GM23338 (cell line): Measurements from ENCODE around the gene TRIO. TPM values are rescaled to one million over a fixed set of nuclear protein-coding genes. Genes with fewer than 3 reads are reported as not detected.

Source experiments
- ATAC-seq: fragments of 200-7000 bp; cut with Tn5 transposase; 3 replicates; pipeline ENCODE4 v1.9.1; 2020
- DNase-seq: peaks from one replicate; pipeline ENCODE4 v3.0.0-alpha.2; 2015; ENCODE audit warnings: low spot score
- H2AFZ ChIP-seq: fragments of 200-600 bp; sonication (generic); 2 replicates; pipeline ENCODE4 v1.8.0; 2016; ENCODE audit warnings: antibody characterized with exemption, mild to moderate bottlenecking, moderate library complexity
- H3F3A ChIP-seq: fragments of 200-600 bp; sonication (generic); replicated peaks from 2 replicates; pipeline ENCODE4 v1.8.0; 2017; ENCODE audit warnings: antibody characterized with exemption, mixed run types, low read depth
- H3K27ac ChIP-seq: fragments of 200-600 bp; sonication (generic); 2 replicates; pipeline ENCODE4 v1.6.1; 2016; ENCODE audit warnings: low read depth
- H3K27me3 ChIP-seq: fragments of 200-600 bp; sonication (generic); 2 replicates; pipeline ENCODE4 v1.8.0; 2016; ENCODE audit warnings: mild to moderate bottlenecking, mixed run types, moderate library complexity; ENCODE audit not compliant: insufficient read depth
- H3K36me3 ChIP-seq: fragments of 200-600 bp; sonication (generic); 2 replicates; pipeline ENCODE4 v1.8.0; 2016; ENCODE audit warnings: mild to moderate bottlenecking; ENCODE audit not compliant: insufficient read depth
- H3K4me1 ChIP-seq: fragments of 200-600 bp; sonication (generic); 2 replicates; pipeline ENCODE4 v1.8.0; 2016; ENCODE audit warnings: mild to moderate bottlenecking, moderate library complexity; ENCODE audit not compliant: insufficient read depth
- H3K4me2 ChIP-seq: fragments of 200-600 bp; sonication (generic); 2 replicates; pipeline ENCODE4 v1.7.1; 2017; ENCODE audit warnings: mixed run types
- H3K4me3 ChIP-seq: fragments of 200-600 bp; sonication (generic); 2 replicates; pipeline ENCODE4 v1.6.1; 2016; ENCODE audit warnings: mixed run types
- H3K79me2 ChIP-seq: fragments of 200-600 bp; sonication (generic); replicated peaks from 2 replicates; pipeline ENCODE4 v1.8.0; 2017; ENCODE audit warnings: mild to moderate bottlenecking; ENCODE audit not compliant: insufficient read depth
- H3K9me2 ChIP-seq: fragments of 200-600 bp; sonication (generic); 2 replicates; pipeline ENCODE4 v1.8.0; 2017; ENCODE audit not compliant: insufficient read depth
- H4K20me1 ChIP-seq: fragments of 200-600 bp; sonication (generic); replicated peaks from 2 replicates; pipeline ENCODE4 v1.8.0; 2017; ENCODE audit warnings: mild to moderate bottlenecking; ENCODE audit not compliant: insufficient read depth
- H3K27ac Mint-ChIP-seq: 2 replicates; pipeline ENCODE4 v1.8.0; 2020; ENCODE audit warnings: inconsistent platforms, mild to moderate bottlenecking, moderate library complexity, mixed read lengths
- H3K27me3 Mint-ChIP-seq: 3 replicates; pipeline ENCODE4 v1.8.0; 2022; ENCODE audit warnings: low read depth, mild to moderate bottlenecking, moderate library complexity, mixed read lengths, inconsistent platforms; ENCODE audit not compliant: insufficient read depth, poor library complexity
- H3K36me3 Mint-ChIP-seq: 3 replicates; pipeline ENCODE4 v1.8.0; 2021; ENCODE audit warnings: low read depth, mild to moderate bottlenecking, inconsistent platforms, moderate library complexity, mixed read lengths
- H3K4me1 Mint-ChIP-seq: 3 replicates; pipeline ENCODE4 v1.8.0; 2020; ENCODE audit warnings: mild to moderate bottlenecking, inconsistent platforms, mixed read lengths
- H3K4me3 Mint-ChIP-seq: 3 replicates; pipeline ENCODE4 v1.8.0; 2021; ENCODE audit warnings: moderate library complexity, mild to moderate bottlenecking, inconsistent platforms, mixed read lengths
- H3K9me3 Mint-ChIP-seq: 3 replicates; pipeline ENCODE4 v1.8.0; 2020; ENCODE audit warnings: moderate library complexity, mild to moderate bottlenecking, inconsistent platforms, mixed read lengths
- EZH2phosphoT487 ChIP-seq: fragments of 200-600 bp; sonication (generic); IDR thresholded peaks from one replicate; pipeline ENCODE4 v1.8.1; 2018; ENCODE audit warnings: antibody characterized with exemption; ENCODE audit not compliant: unreplicated experiment
- ZNF114 ChIP-seq: fragments of 250-450 bp; sonication (Bioruptor Pico); IDR thresholded peaks from 2 replicates; pipeline ENCODE4 v1.5.0; 2020; ENCODE audit warnings: mild to moderate bottlenecking, moderate library complexity
- ZNF462 ChIP-seq: fragments of 250-450 bp; sonication (Bioruptor Pico); IDR thresholded peaks from 2 replicates; pipeline ENCODE4 v1.5.0; 2020; ENCODE audit warnings: mild to moderate bottlenecking, moderate library complexity
- polyA plus RNA-seq: library from polyadenylated mRNA; unstranded; fragments of >200 nt; fragmentation: Nextera tagmentation; extraction: Ambion mirVana; gene quantifications from 2 replicates; pipeline ENCODE4 v1.2.1, GENCODE V29; 2016
- total RNA-seq: library from RNA; depleted of rRNA; stranded (reverse); fragments of >200 nt; shearing (Covaris generic); gene quantifications from 2 replicates; pipeline ENCODE4 v1.2.3, GENCODE V29; 2014

Gene TRIO
- total and polyA plus RNA-seq, 2 experiments from 2014 or later, result 13.8 to 113 TPM

DNA sequence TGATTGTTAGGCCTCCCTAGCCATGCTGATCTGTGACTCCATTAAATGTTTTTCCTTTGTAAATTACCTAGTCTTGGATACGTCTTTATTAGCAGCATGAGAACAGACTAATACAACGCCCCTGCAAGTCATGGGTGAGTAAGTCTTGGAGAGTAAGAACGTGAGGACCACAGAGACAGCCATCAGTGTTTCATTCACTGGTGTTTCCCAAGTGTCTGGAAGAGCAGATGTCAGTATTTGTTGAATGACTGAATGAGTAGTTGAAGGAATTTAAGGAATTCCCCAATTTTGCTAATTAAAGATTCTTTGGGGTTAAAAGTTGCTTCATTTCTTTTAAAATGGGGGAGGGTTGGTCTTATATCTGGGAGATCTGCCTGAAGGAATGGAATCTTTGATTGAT lies 178.8 kb downstream of the TRIO start (continued):
- no peak for TF ChIP-seq ZNF462 (CRISPR knock-in tag)
- no peak for TF ChIP-seq EZH2phosphoT487

DNA sequence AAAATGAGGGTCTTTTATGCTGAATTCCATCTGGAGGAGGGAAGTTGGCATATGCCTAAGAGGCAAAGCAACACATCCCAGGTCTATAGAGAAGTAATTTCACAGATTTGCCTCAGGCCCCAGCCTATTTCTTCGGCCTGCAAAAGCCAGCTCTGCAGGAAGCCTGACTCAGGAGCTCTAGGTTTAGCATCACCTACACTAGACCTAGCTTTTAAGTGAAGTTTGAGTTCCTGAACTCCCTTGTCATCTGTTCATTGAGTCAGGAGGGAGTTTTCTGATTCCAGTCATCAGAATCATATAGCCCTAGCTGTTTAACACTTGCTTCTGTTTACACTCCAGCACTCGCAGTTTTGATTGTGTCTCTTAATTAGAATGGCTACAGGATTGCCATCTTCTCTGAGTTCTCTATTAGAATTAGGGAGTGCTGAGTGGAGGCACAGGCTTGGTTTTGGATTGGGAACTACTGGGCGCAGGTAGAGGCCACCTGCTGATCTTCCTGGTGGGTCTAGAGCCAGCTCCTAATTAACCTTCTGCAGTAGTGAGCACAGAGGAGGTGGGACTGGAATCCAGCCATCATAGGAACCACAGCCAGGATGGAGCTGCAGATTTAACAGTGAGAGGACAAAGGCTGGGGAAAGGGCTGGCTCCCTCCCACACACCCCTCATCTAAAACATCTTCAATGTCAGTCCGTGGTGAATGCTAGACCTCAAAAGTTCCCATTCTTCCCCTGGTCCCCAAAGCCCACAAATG lies 179.5 kb downstream of the TRIO start:
- peaks cover under 1% of the 10 kb centered on the region for H3K4me1 ChIP-seq
- H4K20me1 ChIP-seq, result no peaks in the 10 kb centered on the region; the same call in 1 of the 2 replicates
- no peak for TF ChIP-seq ZNF114 (CRISPR knock-in tag)
- no peaks in the 10 kb centered on the region; the same call in 1 of the 2 replicates for H3K36me3 ChIP-seq
- Mint-ChIP-seq H3K36me3 (peaks cover 45% of the 10 kb centered on the region), H3K27me3 (peaks cover 2% of the 10 kb centered on the region), H3K9me3 (peaks cover 12% of the 10 kb centered on the region), H3K4me1 (peaks cover 21% of the 10 kb centered on the region), H3K4me3 (no peak overlapping the region), H3K27ac (peak overlapping the region; percentile 4; the same call in 1 of the 2 replicates)
- no peak overlapping the region for H2AFZ ChIP-seq
- H3K27me3 ChIP-seq, result no peaks in the 10 kb centered on the region
- no peak overlapping the region for H3K4me3 ChIP-seq
- H3F3A ChIP-seq, result no peaks in the 10 kb centered on the region
- 0 out of 2 replicates have a peak overlapping the region, but pooled peaks have one; percentile 4 for H3K27ac ChIP-seq
- DNase-seq, result no peak
- H3K4me2 ChIP-seq, result no peak overlapping the region
- H3K79me2 ChIP-seq, result peaks cover 6% of the 10 kb centered on the region
- ATAC-seq, result no peak
- no peaks in the 10 kb centered on the region for H3K9me2 ChIP-seq
